GM04503 (cell line): ENCODE results near the gene ALDH7A1.
"Not testable (repeated sequence)": the region's sequence is repeated elsewhere in the genome, so short reads cannot be mapped to it uniquely, and the experiment has no call there.

Experiments
- DNase-seq: peaks from one replicate; pipeline ENCODE4 v3.0.0-alpha.2; 2012; ENCODE audit warnings: low read depth

ALDH7A1 gene

GRCh38 chr5:126534553-126534952, 60.5 kb downstream of the ALDH7A1 start:
- no peak for DNase-seq

GRCh38 chr5:126531543-126532120, 63.4 kb downstream of the ALDH7A1 start:
- no peak for DNase-seq

GRCh38 chr5:126527892-126528291, 67.1 kb downstream of the ALDH7A1 start:
- no peak for DNase-seq

- no peak for DNase-seq
Measured at GRCh38 chr5:126527158-126527557, 67.9 kb downstream of the ALDH7A1 start.

GRCh38 chr5:126526493-126526892, 68.5 kb downstream of the ALDH7A1 start:
- DNase-seq = no peak

GRCh38 chr5:126525630-126526245, 69.3 kb downstream of the ALDH7A1 start:
- DNase-seq = no peak

GRCh38 chr5:126523818-126524510, 71.1 kb downstream of the ALDH7A1 start:
- no peak for DNase-seq

GRCh38 chr5:126521130-126521529, 73.9 kb downstream of the ALDH7A1 start:
- no peak for DNase-seq

GRCh38 chr5:126520593-126520953, 74.4 kb downstream of the ALDH7A1 start:
- DNase-seq = no peak

- DNase-seq = no peak
Measured at GRCh38 chr5:126519637-126520592, 75.1 kb downstream of the ALDH7A1 start.

GRCh38 chr5:126519223-126519622, 75.8 kb downstream of the ALDH7A1 start:
- DNase-seq = not testable (repeated sequence)

GRCh38 chr5:126516852-126517251, 78.2 kb downstream of the ALDH7A1 start:
- DNase-seq = no peak

- DNase-seq = no peak
Measured at GRCh38 chr5:126516133-126516532, 78.9 kb downstream of the ALDH7A1 start.

- no peak for DNase-seq
Measured at GRCh38 chr5:126515337-126515736, 79.7 kb downstream of the ALDH7A1 start.

- DNase-seq = no peak
Measured at GRCh38 chr5:126514558-126515141, 80.4 kb downstream of the ALDH7A1 start.

GRCh38 chr5:126514131-126514557, 80.9 kb downstream of the ALDH7A1 start:
- DNase-seq = no peak

GRCh38 chr5:126513703-126514102, 81.3 kb downstream of the ALDH7A1 start:
- DNase-seq = no peak

GRCh38 chr5:126513302-126513701, 81.7 kb downstream of the ALDH7A1 start:
- DNase-seq = no peak

GRCh38 chr5:126512451-126512850, 82.6 kb downstream of the ALDH7A1 start:
- DNase-seq = no peak

- DNase-seq = no peak
Measured at GRCh38 chr5:126511961-126512360, 83.1 kb downstream of the ALDH7A1 start.

GRCh38 chr5:126509339-126509738, 85.7 kb downstream of the ALDH7A1 start:
- DNase-seq = no peak

GRCh38 chr5:126508962-126509279, 86.1 kb downstream of the ALDH7A1 start:
- no peak for DNase-seq
